ENCODE results near the gene SUB1.
A peak's percentile ranks its signal among the peaks of the same experiment; 100 is the strongest.

Gene SUB1

GRCh38 chr5:32613050-32613672 is 27.8 kb downstream of the SUB1 start:
- Histone ChIP-seq H3K36me3 (replicated peaks; ENCODE audit: insufficient read depth, low read length) (no peaks in the 10 kb centered on the region), H4K20me1 (ENCODE audit: insufficient read depth, low read length) (no peaks in the 10 kb centered on the region), H3K9me3 (replicated peaks; ENCODE audit: insufficient read depth, low read length) (no peaks in the 10 kb centered on the region), H3K9me2 (replicated peaks; ENCODE audit: insufficient read depth, low read length) (no peaks in the 10 kb centered on the region), H3K4me3 (ENCODE audit: low read length) (no peak overlapping the region), H2AFZ (ENCODE audit: low read length) (no peak overlapping the region), H3K27ac (ENCODE audit: low read length) (peak overlapping the region; percentile 1; the same call in 1 of the 2 replicates), H3K9ac (ENCODE audit: low read length) (no peak overlapping the region), H3K27me3 (replicated peaks; ENCODE audit: insufficient read depth, low read length) (no peaks in the 10 kb centered on the region), H3K79me2 (ENCODE audit: low read length) (no peaks in the 10 kb centered on the region), H3K4me1 (ENCODE audit: low read length) (peaks cover 8% of the 10 kb centered on the region; the same call in 1 of the 2 replicates), H3F3A (ENCODE audit: insufficient read depth, low read length) (peaks cover 31% of the 10 kb centered on the region), H3K4me2 (ENCODE audit: low read depth, low read length) (no peak overlapping the region)
- no peak for TF ChIP-seq EZH2 (optimal IDR thresholded peaks at IDR 0.05; ENCODE audit: low read depth, low read length)
- peak; percentile 88 for TF ChIP-seq CTCF (IDR thresholded peaks at IDR 0.05; ENCODE audit: low read length)
- TF ChIP-seq EZH2phosphoT487 (IDR thresholded peaks at IDR 0.05; ENCODE audit: low read length) = no peak
- peak; percentile 81 for DNase-seq

- Histone ChIP-seq H2AFZ (ENCODE audit: low read length) (no peak overlapping the region), H3K9ac (ENCODE audit: low read length) (no peak overlapping the region), H3K9me2 (replicated peaks; ENCODE audit: insufficient read depth, low read length) (no peaks in the 10 kb centered on the region), H3K9me3 (replicated peaks; ENCODE audit: insufficient read depth, low read length) (no peaks in the 10 kb centered on the region), H3K79me2 (ENCODE audit: low read length) (no peaks in the 10 kb centered on the region), H3F3A (ENCODE audit: insufficient read depth, low read length) (peaks cover 22% of the 10 kb centered on the region), H3K4me3 (ENCODE audit: low read length) (no peak overlapping the region), H3K4me2 (ENCODE audit: low read depth, low read length) (no peak overlapping the region), H3K27me3 (replicated peaks; ENCODE audit: insufficient read depth, low read length) (no peaks in the 10 kb centered on the region), H3K4me1 (ENCODE audit: low read length) (peaks cover 8% of the 10 kb centered on the region; the same call in 1 of the 2 replicates), H4K20me1 (ENCODE audit: insufficient read depth, low read length) (no peaks in the 10 kb centered on the region), H3K27ac (ENCODE audit: low read length) (no peak overlapping the region), H3K36me3 (replicated peaks; ENCODE audit: insufficient read depth, low read length) (no peaks in the 10 kb centered on the region)
- DNase-seq = no peak
- TF ChIP-seq EZH2 (optimal IDR thresholded peaks at IDR 0.05; ENCODE audit: low read depth, low read length) (no peak), EZH2phosphoT487 (IDR thresholded peaks at IDR 0.05; ENCODE audit: low read length) (no peak), CTCF (IDR thresholded peaks at IDR 0.05; ENCODE audit: low read length) (no peak)
These were observed 29.9 kb downstream of the SUB1 start for GRCh38 chr5:32615236-32615635.

- no peaks in the 10 kb centered on the region for H3K27me3 ChIP-seq (replicated peaks; ENCODE audit: insufficient read depth, low read length)
- H3K9me2 ChIP-seq (replicated peaks; ENCODE audit: insufficient read depth, low read length) = no peaks in the 10 kb centered on the region
- H3F3A ChIP-seq (ENCODE audit: insufficient read depth, low read length) = no peaks in the 10 kb centered on the region
- no peaks in the 10 kb centered on the region for H3K36me3 ChIP-seq (replicated peaks; ENCODE audit: insufficient read depth, low read length)
- no peak overlapping the region for H3K9ac ChIP-seq (ENCODE audit: low read length)
- no peak overlapping the region for H3K27ac ChIP-seq (ENCODE audit: low read length)
- H2AFZ ChIP-seq (ENCODE audit: low read length) = no peak overlapping the region
- TF ChIP-seq EZH2phosphoT487 (IDR thresholded peaks at IDR 0.05; ENCODE audit: low read length) = no peak
- TF ChIP-seq CTCF (IDR thresholded peaks at IDR 0.05; ENCODE audit: low read length) = no peak
- TF ChIP-seq EZH2 (optimal IDR thresholded peaks at IDR 0.05; ENCODE audit: low read depth, low read length) = no peak
- no peaks in the 10 kb centered on the region for H3K9me3 ChIP-seq (replicated peaks; ENCODE audit: insufficient read depth, low read length)
- H4K20me1 ChIP-seq (ENCODE audit: insufficient read depth, low read length) = no peaks in the 10 kb centered on the region
- no peak overlapping the region for H3K4me3 ChIP-seq (ENCODE audit: low read length)
- DNase-seq = no peak
- no peaks in the 10 kb centered on the region for H3K79me2 ChIP-seq (ENCODE audit: low read length)
- no peaks in the 10 kb centered on the region for H3K4me1 ChIP-seq (ENCODE audit: low read length)
- H3K4me2 ChIP-seq (ENCODE audit: low read depth, low read length) = no peak overlapping the region
These were observed 33.6 kb downstream of the SUB1 start for GRCh38 chr5:32618962-32619361.
